VCaP (cell line): Measurements from ENCODE around the gene PPDPF.

ENCODE experiments used
- H3K27ac ChIP-seq: fragments of 450-650 bp; 2 replicates; pipeline ENCODE4 v1.5.1; 2017
- TF ChIP-seq, protein P1 (sequence below): fragments of 450-650 bp; conservative IDR thresholded peaks from 2 replicates; pipeline ENCODE4 v1.5.1; 2017; ENCODE audit warnings: mild to moderate bottlenecking, moderate library complexity

PPDPF gene

GRCh38 chr20:63529180-63529860 lies 8.8 kb downstream of the PPDPF start:
- TF ChIP-seq, protein P1, sequence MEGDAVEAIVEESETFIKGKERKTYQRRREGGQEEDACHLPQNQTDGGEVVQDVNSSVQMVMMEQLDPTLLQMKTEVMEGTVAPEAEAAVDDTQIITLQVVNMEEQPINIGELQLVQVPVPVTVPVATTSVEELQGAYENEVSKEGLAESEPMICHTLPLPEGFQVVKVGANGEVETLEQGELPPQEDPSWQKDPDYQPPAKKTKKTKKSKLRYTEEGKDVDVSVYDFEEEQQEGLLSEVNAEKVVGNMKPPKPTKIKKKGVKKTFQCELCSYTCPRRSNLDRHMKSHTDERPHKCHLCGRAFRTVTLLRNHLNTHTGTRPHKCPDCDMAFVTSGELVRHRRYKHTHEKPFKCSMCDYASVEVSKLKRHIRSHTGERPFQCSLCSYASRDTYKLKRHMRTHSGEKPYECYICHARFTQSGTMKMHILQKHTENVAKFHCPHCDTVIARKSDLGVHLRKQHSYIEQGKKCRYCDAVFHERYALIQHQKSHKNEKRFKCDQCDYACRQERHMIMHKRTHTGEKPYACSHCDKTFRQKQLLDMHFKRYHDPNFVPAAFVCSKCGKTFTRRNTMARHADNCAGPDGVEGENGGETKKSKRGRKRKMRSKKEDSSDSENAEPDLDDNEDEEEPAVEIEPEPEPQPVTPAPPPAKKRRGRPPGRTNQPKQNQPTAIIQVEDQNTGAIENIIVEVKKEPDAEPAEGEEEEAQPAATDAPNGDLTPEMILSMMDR, result no peak
- H3K27ac ChIP-seq, result no peak overlapping the region

DNA sequence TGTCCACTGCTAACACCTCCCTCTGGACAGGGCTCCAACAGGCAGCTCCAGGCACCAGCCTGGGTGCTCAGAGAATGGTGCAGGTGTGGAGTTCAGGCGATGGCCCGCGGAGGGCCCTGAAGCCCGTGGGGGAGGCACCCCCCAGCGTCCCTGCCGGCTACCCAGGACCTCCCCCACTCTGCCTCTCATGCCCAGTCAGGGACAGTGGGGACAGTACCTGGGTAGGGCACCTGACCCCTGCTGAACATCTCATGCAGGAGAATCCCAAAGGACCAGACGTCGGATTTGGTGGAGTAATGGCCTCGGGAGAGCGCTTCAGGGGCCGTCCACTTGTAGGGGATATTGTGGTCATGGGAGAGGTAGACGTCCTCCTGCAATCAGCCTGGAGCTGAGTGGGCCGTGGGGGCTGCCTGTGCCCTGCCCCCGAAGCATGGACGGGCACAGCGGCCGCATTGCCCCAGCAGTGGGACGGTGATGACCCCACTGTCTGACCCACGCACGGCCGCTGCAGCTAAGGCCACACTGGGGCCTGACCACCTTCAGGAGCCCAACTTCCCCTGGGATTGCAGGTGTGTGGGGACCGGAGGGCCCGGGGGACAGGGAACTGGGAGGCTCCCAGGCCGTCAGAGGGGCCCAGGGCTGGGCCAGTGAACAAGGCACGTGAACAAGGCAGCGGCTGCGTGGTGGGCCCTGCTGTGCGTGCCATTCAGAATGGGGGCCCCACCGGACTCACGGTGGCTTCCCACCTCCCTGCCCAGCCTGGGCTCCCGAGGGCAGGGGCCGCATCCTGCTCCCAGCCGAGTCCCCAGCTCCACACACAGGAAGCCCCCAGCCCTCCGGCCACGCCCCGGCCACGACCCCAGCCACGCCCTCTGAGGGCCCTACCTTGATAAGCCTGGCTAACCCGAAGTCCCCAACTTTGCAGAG lies 9.6 kb downstream of the PPDPF start:
- no peak overlapping the region for H3K27ac ChIP-seq
- TF ChIP-seq, protein P1, result no peak

DNA sequence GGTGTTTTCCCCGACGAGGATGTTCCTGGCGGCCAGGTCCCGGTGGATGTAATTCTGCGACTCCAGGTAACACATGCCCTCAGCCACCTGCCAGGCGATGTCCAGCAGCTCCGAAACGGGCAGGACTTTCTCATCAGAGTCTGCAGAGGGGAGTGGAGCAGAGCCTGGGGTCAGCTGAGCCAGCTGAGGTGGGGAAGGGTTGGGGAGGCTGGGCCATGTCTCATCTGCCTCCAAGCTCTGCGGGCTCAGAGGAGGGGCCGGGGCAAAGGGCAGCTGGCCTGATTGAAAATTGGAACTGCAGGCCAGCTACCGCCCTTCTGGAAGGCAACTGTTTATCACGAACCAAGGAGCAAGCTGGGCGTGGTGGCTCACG lies 10.2 kb downstream of the PPDPF start:
- H3K27ac ChIP-seq, result no peak overlapping the region
- TF ChIP-seq, protein P1, result no peak

GRCh38 chr20:63531686-63532448 lies 11.3 kb downstream of the PPDPF start:
- TF ChIP-seq, protein P1, result no peak
- H3K27ac ChIP-seq, result 0 out of 2 replicates have a peak overlapping the region, but pooled peaks have one; percentile 88

- TF ChIP-seq, protein P1, result no peak
- H3K27ac ChIP-seq, result peak overlapping the region; percentile 88; the same call in 1 of the 2 replicates
Measured at GRCh38 chr20:63532449-63532971, 11.9 kb downstream of the PPDPF start.

GRCh38 chr20:63533388-63533787 lies 12.8 kb downstream of the PPDPF start:
- TF ChIP-seq, protein P1, result no peak
- peak overlapping the region; percentile 88 for H3K27ac ChIP-seq
